K562 (cell line): ENCODE results near the gene TMCC2. TPM values are rescaled to one million over a fixed set of nuclear protein-coding genes. Genes with fewer than 3 reads are reported as not detected.
A peak's percentile ranks its signal among the peaks of the same experiment; 100 is the strongest.

Experiments
- BRF2 ChIP-seq: IDR thresholded peaks from 3 replicates; pipeline ENCODE4 v1.6.1; 2011; ENCODE audit warnings: borderline replicate concordance, mild to moderate bottlenecking; ENCODE audit not compliant: insufficient read length, insufficient read depth
- DNMT1 ChIP-seq: fragments of 450-650 bp; IDR thresholded peaks from 2 replicates; pipeline ENCODE4 v1.6.1; 2016; ENCODE audit warnings: antibody characterized with exemption, mild to moderate bottlenecking
- HDAC3 ChIP-seq: fragments of 450-650 bp; IDR thresholded peaks from 2 replicates; pipeline ENCODE4 v1.6.1; 2018; ENCODE audit warnings: borderline replicate concordance, mild to moderate bottlenecking, moderate library complexity; ENCODE audit not compliant: partially characterized antibody
- NR2F6 ChIP-seq: fragments of 450-650 bp; formaldehyde crosslinking; IDR thresholded peaks from 2 replicates; pipeline ENCODE4 v1.4.0; 2020; ENCODE audit warnings: mild to moderate bottlenecking
- NR3C1 ChIP-seq: sonication (generic); formaldehyde crosslinking; IDR thresholded peaks from 2 replicates; pipeline ENCODE4 v1.8.1; 2022; ENCODE audit warnings: missing genetic modification reagents
- PKNOX1 ChIP-seq: fragments of 450-650 bp; IDR thresholded peaks from 2 replicates; pipeline ENCODE4 v1.6.1; 2016
- TCF7 ChIP-seq: sonication (generic); IDR thresholded peaks from 2 replicates; pipeline ENCODE4 v1.6.1; 2016; ENCODE audit warnings: antibody characterized with exemption, borderline replicate concordance
- XRCC3 ChIP-seq: fragments of 450-650 bp; IDR thresholded peaks from 2 replicates; pipeline ENCODE4 v1.6.1; 2017; ENCODE audit warnings: mild to moderate bottlenecking, moderate library complexity
- ZNF354B ChIP-seq: fragments of 250-450 bp; sonication (Bioruptor Pico); IDR thresholded peaks from 2 replicates; pipeline ENCODE4 v1.4.0; 2020
- ZNF76 ChIP-seq: fragments of 250-450 bp; sonication (Bioruptor Pico); IDR thresholded peaks from 2 replicates; pipeline ENCODE4 v1.4.0; 2020; ENCODE audit warnings: mild to moderate bottlenecking, moderate library complexity, borderline replicate concordance
- polyA plus RNA-seq, 8 experiments: library from polyadenylated mRNA; depleted of rRNA in 4 of 8; stranded (reverse) in 5 of 8; unstranded in 3 of 8; fragments of >200 nt; fragmentation: Nextera tagmentation in 2 of 8; fragmentation: Illumina TruSeq in 1 of 8; extraction: Ambion mirVana in 2 of 8; extraction: Trizol in 1 of 8; gene quantifications; 2 replicates each; pipeline versions ENCODE4 v1.2.1 to v1.2.3, GENCODE V29; 2011 to 2014; ENCODE audit warnings: inconsistent platforms in 1 of 8, missing spikeins in 1 of 8
- total RNA-seq, 7 experiments: library from RNA; depleted of rRNA in 6 of 7; stranded (reverse); fragments of >200 nt in 6 of 7; fragmentation: Illumina TruSeq in 2 of 7; extraction: Trizol in 2 of 7; gene quantifications; 2 replicates each; pipeline versions ENCODE4 v1.2.1 to v1.2.3, GENCODE V29; 2011 to 2021; ENCODE audit warnings: low replicate concordance in 1 of 7
- TF ChIP-seq, protein P1 (sequence below): fragments of 450-650 bp; formaldehyde crosslinking; IDR thresholded peaks from 2 replicates; pipeline ENCODE4 v1.4.0; 2020; ENCODE audit warnings: mild to moderate bottlenecking, moderate library complexity
- TF ChIP-seq, protein P2 (sequence below): fragments of 250-450 bp; sonication (Bioruptor Pico); IDR thresholded peaks from 2 replicates; pipeline ENCODE4 v1.8.0; 2021; ENCODE audit warnings: moderate library complexity, mild to moderate bottlenecking, inconsistent platforms
- TF ChIP-seq, protein P3 (sequence below), 2 experiments: fragments of 450-650 bp in 1 of 2; IDR thresholded peaks; 2 replicates each; pipeline ENCODE4 v1.6.1; 2011 to 2017; ENCODE audit warnings: low read depth in 2 of 2, antibody characterized with exemption in 1 of 2, borderline replicate concordance in 1 of 2, low read length in 1 of 2, mild to moderate bottlenecking in 1 of 2, mixed read lengths in 1 of 2; ENCODE audit not compliant: control insufficient read depth in 1 of 2

TMCC2 gene
- total and polyA plus RNA-seq, 9 of the 15 experiments (the other 6 are each of a cell fraction or from before 2014, with no cell fraction given): 0.06 to 1.8 (median 0.98) TPM

DNA sequence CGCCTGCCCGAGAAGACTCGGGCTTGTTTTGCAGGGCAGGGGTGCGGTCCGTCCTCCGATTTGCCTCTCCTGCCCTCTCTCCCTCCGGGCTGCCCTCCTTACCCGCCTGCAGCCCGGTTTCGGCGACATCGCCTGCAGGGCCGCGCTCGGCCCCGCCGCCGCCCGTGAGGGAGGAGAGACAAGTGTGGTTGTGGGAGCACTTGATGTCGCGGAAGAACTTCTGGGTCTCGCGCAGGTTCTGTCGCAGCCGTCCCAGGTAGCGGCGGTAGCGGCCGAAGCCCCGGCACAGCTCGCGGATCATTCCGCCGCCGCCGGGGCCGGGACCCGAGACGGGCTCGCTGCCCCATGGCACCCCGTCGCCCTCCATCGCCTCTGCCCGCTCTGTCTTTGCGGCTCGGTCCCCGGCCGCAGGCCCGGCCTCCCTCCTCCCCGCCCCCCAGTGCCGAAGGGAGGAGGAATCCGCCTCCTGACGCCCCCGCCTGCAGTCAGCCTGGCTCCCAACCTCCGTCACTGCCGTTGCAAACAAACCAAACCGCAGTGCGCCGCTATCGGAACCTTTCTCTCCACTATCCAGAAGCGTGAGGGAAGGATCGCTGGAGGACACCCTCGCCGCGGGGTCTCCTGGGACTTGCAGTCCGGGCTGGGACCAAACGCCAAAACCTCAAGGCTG lies 16.4 kb upstream of the TMCC2 start, which contains the start of gene DSTYK (continued):
- TF ChIP-seq, protein P1, sequence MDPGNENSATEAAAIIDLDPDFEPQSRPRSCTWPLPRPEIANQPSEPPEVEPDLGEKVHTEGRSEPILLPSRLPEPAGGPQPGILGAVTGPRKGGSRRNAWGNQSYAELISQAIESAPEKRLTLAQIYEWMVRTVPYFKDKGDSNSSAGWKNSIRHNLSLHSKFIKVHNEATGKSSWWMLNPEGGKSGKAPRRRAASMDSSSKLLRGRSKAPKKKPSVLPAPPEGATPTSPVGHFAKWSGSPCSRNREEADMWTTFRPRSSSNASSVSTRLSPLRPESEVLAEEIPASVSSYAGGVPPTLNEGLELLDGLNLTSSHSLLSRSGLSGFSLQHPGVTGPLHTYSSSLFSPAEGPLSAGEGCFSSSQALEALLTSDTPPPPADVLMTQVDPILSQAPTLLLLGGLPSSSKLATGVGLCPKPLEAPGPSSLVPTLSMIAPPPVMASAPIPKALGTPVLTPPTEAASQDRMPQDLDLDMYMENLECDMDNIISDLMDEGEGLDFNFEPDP (CRISPR knock-in tag): no peak
- TF ChIP-seq ZNF354B (CRISPR knock-in tag) (no peak), TCF7 (peak; percentile 89; the same call in 1 of the 2 replicates), NR2F6 (CRISPR knock-in tag) (no peak), ZNF76 (CRISPR knock-in tag) (no peak), BRF2 (no peak), DNMT1 (no peak), PKNOX1 (peak; percentile 62; the same call in 1 of the 2 replicates), NR3C1 (CRISPR knock-in tag) (peak; percentile 72; the same call in 1 of the 2 replicates), XRCC3 (no peak), HDAC3 (peak; percentile 77)
- TF ChIP-seq, protein P2, sequence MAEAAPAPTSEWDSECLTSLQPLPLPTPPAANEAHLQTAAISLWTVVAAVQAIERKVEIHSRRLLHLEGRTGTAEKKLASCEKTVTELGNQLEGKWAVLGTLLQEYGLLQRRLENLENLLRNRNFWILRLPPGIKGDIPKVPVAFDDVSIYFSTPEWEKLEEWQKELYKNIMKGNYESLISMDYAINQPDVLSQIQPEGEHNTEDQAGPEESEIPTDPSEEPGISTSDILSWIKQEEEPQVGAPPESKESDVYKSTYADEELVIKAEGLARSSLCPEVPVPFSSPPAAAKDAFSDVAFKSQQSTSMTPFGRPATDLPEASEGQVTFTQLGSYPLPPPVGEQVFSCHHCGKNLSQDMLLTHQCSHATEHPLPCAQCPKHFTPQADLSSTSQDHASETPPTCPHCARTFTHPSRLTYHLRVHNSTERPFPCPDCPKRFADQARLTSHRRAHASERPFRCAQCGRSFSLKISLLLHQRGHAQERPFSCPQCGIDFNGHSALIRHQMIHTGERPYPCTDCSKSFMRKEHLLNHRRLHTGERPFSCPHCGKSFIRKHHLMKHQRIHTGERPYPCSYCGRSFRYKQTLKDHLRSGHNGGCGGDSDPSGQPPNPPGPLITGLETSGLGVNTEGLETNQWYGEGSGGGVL (CRISPR knock-in tag): no peak
- TF ChIP-seq, protein P3, sequence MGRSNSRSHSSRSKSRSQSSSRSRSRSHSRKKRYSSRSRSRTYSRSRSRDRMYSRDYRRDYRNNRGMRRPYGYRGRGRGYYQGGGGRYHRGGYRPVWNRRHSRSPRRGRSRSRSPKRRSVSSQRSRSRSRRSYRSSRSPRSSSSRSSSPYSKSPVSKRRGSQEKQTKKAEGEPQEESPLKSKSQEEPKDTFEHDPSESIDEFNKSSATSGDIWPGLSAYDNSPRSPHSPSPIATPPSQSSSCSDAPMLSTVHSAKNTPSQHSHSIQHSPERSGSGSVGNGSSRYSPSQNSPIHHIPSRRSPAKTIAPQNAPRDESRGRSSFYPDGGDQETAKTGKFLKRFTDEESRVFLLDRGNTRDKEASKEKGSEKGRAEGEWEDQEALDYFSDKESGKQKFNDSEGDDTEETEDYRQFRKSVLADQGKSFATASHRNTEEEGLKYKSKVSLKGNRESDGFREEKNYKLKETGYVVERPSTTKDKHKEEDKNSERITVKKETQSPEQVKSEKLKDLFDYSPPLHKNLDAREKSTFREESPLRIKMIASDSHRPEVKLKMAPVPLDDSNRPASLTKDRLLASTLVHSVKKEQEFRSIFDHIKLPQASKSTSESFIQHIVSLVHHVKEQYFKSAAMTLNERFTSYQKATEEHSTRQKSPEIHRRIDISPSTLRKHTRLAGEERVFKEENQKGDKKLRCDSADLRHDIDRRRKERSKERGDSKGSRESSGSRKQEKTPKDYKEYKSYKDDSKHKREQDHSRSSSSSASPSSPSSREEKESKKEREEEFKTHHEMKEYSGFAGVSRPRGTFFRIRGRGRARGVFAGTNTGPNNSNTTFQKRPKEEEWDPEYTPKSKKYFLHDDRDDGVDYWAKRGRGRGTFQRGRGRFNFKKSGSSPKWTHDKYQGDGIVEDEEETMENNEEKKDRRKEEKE (IDR thresholded peaks at IDR 0.05; ENCODE audit: borderline replicate concordance in 1 of 2, control insufficient read depth in 1 of 2, low read depth in 2 of 2, low read length in 1 of 2): peak in 1 of 2 experiments; percentile 99; a peak in 2 of 4 replicates
